ENCODE results near the gene ITFG2. TPM values are rescaled to one million over a fixed set of nuclear protein-coding genes. Genes with fewer than 3 reads are reported as not detected.

ITFG2 gene
- total RNA-seq, 4 donors from 2014 or later = 34.5 to 45.0 (median 36.9) TPM

DNA sequence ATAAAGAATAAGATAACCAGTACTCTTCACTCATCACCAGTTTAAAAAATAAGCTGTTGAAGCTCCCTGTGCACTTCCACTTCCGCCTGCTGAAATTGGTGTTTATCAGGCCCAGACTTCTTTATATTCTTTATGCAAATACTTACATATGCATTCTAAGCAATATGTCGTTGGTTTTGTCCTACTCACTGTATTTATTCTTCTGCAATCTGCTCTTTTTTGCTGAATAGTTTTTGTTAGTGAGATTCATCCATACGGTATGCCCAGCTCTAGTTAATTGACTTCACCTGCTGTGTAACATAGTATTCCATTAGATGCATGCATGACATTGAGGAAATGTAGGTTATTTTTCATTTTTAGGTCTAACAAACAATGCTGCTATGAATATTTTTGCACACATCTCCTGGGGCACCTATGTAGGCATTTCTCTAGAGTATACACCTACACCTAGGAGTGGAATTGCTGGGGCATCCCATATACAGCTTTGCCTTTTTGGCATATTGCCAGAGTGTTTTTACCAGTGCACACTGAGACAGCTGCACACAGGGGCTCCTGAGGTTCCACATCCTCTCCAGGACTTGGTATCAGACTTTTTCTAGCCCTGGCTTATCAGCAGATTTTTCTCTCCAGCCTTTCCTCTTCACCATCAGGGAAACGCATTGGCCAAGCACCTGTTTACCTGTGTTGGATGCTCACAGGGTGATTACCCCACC is 23.4 kb downstream of the ITFG2 start:
- TF ChIP-seq EP300 (IDR thresholded peaks at IDR 0.05) = no peak
- TF ChIP-seq POLR2A (IDR thresholded peaks at IDR 0.05) = no peak
- TF ChIP-seq, protein P1, sequence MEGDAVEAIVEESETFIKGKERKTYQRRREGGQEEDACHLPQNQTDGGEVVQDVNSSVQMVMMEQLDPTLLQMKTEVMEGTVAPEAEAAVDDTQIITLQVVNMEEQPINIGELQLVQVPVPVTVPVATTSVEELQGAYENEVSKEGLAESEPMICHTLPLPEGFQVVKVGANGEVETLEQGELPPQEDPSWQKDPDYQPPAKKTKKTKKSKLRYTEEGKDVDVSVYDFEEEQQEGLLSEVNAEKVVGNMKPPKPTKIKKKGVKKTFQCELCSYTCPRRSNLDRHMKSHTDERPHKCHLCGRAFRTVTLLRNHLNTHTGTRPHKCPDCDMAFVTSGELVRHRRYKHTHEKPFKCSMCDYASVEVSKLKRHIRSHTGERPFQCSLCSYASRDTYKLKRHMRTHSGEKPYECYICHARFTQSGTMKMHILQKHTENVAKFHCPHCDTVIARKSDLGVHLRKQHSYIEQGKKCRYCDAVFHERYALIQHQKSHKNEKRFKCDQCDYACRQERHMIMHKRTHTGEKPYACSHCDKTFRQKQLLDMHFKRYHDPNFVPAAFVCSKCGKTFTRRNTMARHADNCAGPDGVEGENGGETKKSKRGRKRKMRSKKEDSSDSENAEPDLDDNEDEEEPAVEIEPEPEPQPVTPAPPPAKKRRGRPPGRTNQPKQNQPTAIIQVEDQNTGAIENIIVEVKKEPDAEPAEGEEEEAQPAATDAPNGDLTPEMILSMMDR (IDR thresholded peaks at IDR 0.05) = no peak
- no peak overlapping the region for H3K4me3 ChIP-seq
- H3K9me3 ChIP-seq = no peaks in the 10 kb centered on the region
- peaks cover 0 to 48% (median 11%) of the 10 kb centered on the region in 4 donors for H3K4me1 ChIP-seq
- 60 to 62% methylated on average over 4 of the region's 4 CpGs for WGBS, 2 donors
- peaks cover 0 to 15% (median 0%) of the 10 kb centered on the region in 3 donors for H3K36me3 ChIP-seq
- no peak for DNase-seq (ENCODE audit: low spot score in 2 of 2)
- H3K27me3 ChIP-seq = no peaks in the 10 kb centered on the region
- H3K27ac ChIP-seq = peak overlapping the region in 3 of 4 donors; percentile 69 to 87 (median 86)

DNA sequence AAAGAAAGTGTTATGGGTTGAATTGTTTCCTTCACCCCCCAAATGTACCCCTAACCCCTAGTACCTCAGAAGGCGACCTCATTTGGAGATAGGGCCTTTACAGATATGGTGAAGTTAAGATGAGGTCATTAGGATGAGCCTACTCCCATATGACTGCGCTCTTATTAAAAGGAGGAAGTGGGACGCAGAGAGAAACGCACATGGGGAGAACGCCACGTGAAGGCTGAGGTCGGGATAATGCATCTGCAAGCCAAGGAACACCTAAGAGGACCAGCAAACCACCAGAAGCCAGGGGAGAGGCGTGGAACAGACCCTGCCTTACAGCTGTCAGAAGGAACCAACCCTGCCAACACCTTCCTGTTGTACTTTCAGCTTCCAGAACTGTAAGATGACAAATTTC is 24.1 kb downstream of the ITFG2 start:
- no peak for DNase-seq (ENCODE audit: low spot score in 2 of 2)
- 87 to 88% methylated on average over 8 of the region's 8 CpGs for WGBS, 2 donors
- Histone ChIP-seq H3K9me3 (no peaks in the 10 kb centered on the region), H3K27me3 (no peaks in the 10 kb centered on the region), H3K4me1 (peaks cover 0 to 51% (median 13%) of the 10 kb centered on the region in 4 donors), H3K27ac (no peak overlapping the region), H3K4me3 (no peak overlapping the region), H3K36me3 (peaks cover 0 to 7% (median 0%) of the 10 kb centered on the region in 3 donors)
- TF ChIP-seq, protein P1 (IDR thresholded peaks at IDR 0.05) = no peak
- TF ChIP-seq POLR2A (IDR thresholded peaks at IDR 0.05) (no peak), EP300 (IDR thresholded peaks at IDR 0.05) (no peak)

DNA sequence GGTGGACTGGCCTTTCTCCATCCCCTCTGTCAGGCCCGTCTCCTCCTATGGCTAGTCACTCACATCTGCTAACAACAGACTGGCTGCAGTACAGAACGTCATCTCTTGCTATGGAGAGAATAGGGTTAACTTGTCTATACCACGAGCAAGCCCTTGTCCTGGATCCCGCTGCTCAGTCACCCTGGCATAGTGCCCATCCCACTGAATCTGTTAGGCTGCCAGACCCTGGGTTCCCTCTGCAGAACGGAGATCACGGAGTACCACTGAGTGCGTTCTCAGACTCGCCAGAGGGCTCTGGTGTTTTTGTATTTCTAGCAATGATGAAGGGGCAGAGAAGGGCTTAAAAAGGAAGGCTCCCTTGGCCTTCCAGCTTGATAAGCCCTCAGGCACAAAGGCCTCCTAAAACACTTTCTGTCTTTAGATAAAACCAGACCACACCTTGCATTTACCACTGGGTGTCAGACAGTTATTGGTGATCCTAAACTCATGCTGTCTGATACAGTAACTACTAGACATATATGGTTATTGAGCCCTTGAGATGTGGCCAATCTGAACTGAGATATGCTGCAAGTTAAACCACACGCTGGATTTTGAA is 28.7 kb downstream of the ITFG2 start:
- TF ChIP-seq, protein P1 (IDR thresholded peaks at IDR 0.05) = no peak
- TF ChIP-seq POLR2A (IDR thresholded peaks at IDR 0.05) (no peak), EP300 (IDR thresholded peaks at IDR 0.05) (no peak)
- Histone ChIP-seq H3K4me3 (no peak overlapping the region), H3K9me3 (no peaks in the 10 kb centered on the region), H3K36me3 (no peaks in the 10 kb centered on the region), H3K4me1 (peaks cover 0 to 54% (median 4%) of the 10 kb centered on the region in 4 donors), H3K27ac (peak overlapping the region; percentile 7 to 91 (median 58)), H3K27me3 (no peaks in the 10 kb centered on the region)
- 27 to 44% methylated on average over 9 of the region's 9 CpGs for WGBS, 2 donors
- no peak for DNase-seq (ENCODE audit: low spot score in 2 of 2)

DNA sequence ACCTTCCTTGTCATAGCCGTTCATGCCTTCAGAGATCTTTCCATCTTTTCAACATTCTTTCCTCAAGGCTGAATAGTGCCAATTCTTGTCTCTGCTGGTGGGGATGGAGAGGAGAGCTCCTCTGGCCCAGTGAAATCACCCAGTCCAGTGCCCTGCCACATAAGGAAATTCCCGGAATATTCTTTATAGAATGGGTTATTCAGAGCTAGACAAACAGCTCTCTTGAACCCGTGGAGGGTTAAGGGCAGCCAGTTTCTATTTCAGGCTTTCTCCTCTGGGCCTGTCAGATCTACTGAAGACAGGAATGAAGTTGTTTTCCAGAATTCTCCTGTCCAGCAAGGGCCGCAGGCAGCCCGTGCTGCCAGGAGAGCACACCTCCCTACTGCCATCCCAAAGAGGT is 30.5 kb downstream of the ITFG2 start:
- WGBS, 2 donors = 37 to 51% methylated on average over 5 of the region's 5 CpGs
- no peak for DNase-seq (ENCODE audit: low spot score in 2 of 2)
- TF ChIP-seq POLR2A (IDR thresholded peaks at IDR 0.05) = no peak
- TF ChIP-seq EP300 (IDR thresholded peaks at IDR 0.05) = peak; percentile 45 to 58
- Histone ChIP-seq H3K27ac (peak overlapping the region; percentile 53 to 91 (median 76)), H3K27me3 (no peaks in the 10 kb centered on the region), H3K9me3 (no peaks in the 10 kb centered on the region), H3K36me3 (no peaks in the 10 kb centered on the region), H3K4me1 (peaks cover 0 to 60% (median 4%) of the 10 kb centered on the region in 4 donors), H3K4me3 (no peak overlapping the region)

DNA sequence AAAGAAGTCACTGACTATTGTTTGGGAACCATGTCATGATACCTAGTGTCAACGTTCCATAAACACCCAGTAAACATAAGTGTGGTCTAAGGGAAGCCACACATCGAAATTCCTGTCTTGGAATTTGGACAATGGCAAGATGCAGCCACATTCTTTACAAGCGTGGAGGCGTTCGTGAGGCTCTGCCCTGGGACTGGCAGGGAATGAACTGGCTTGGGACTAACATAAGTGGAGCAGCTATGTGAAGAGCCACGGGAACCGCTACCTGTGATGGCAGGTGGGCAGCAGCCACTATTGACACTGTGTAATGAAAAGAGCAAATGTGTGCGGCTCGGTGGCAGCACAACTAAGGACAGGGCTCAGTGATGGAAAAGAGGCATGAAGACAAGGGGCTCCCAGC is 32.3 kb downstream of the ITFG2 start:
- WGBS, 2 donors = 51 to 60% methylated on average over 9 of the region's 9 CpGs
- no peak for DNase-seq (ENCODE audit: low spot score in 2 of 2)
- TF ChIP-seq POLR2A (IDR thresholded peaks at IDR 0.05) = no peak
- TF ChIP-seq EP300 (IDR thresholded peaks at IDR 0.05) = no peak
- TF ChIP-seq, protein P1 (IDR thresholded peaks at IDR 0.05) = no peak
- Histone ChIP-seq H3K27me3 (no peaks in the 10 kb centered on the region), H3K4me3 (no peak overlapping the region), H3K27ac (peak overlapping the region; percentile 59 to 91 (median 71)), H3K4me1 (peaks cover 0 to 60% (median 7%) of the 10 kb centered on the region in 4 donors), H3K9me3 (no peaks in the 10 kb centered on the region), H3K36me3 (no peaks in the 10 kb centered on the region)
